IPS DF 6.9 (cell line): Measurements from ENCODE around the gene HOXB3.

Experiments used
- DNase-seq: peaks from one replicate; pipeline ENCODE4 v3.0.0-alpha.2; 2013; ENCODE audit warnings: low read depth, low spot score
- H3K27ac ChIP-seq: one replicate; pipeline ENCODE4 v1.5.1; 2013; ENCODE audit warnings: low read length, control low read depth
- H3K27me3 ChIP-seq: 2 replicates; pipeline ENCODE4 v1.6.1; 2013; ENCODE audit warnings: mild to moderate bottlenecking, low read length; ENCODE audit not compliant: control insufficient read depth, insufficient read depth
- H3K36me3 ChIP-seq: 2 replicates; pipeline ENCODE4 v1.6.1; 2013; ENCODE audit warnings: low read length; ENCODE audit not compliant: control insufficient read depth, insufficient read depth
- H3K4me1 ChIP-seq: 2 replicates; pipeline ENCODE4 v1.6.1; 2013; ENCODE audit warnings: low read length; ENCODE audit not compliant: control insufficient read depth, insufficient read depth
- H3K4me3 ChIP-seq: 2 replicates; pipeline ENCODE4 v1.5.1; 2013; ENCODE audit warnings: mild to moderate bottlenecking, low read length
- H3K9me3 ChIP-seq: 2 replicates; pipeline ENCODE4 v1.6.1; 2013; ENCODE audit warnings: low read length, inconsistent platforms; ENCODE audit not compliant: control insufficient read depth, insufficient read depth
- WGBS: extraction: QIAGEN DNeasy Blood & Tissue Kit; methylation state at CpG from one replicate; pipeline ENCODE4 v1.1.7; 2013; ENCODE audit warnings: mixed read lengths, missing lambda C conversion rate; ENCODE audit not compliant: insufficient read length, insufficient coverage; 5-methylcytosine and 5-hydroxymethylcytosine counted together

HOXB3 gene

DNA sequence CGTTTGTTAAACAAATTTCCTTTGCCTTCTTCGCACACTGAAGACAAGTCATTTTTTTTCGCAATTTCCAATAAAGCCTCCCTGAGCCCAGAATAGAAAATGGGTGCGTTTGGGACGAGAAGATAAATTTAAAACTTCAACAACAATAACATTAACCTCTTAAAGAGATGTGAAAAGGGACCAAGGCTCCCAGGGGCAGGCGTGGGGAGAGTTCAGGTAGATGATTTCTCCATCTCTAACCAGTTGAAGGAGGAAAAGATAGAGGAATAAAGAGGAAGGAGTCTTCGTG is 10.6 kb downstream of the HOXB3 start:
- H3K27ac ChIP-seq, result no peak overlapping the region
- no peaks in the 10 kb centered on the region for H3K9me3 ChIP-seq
- WGBS, result no CpG with 5 or more reads among the region's 7 CpGs
- no peaks in the 10 kb centered on the region for H3K36me3 ChIP-seq
- no peak overlapping the region for H3K4me3 ChIP-seq
- H3K27me3 ChIP-seq, result peaks cover 96% of the 10 kb centered on the region
- H3K4me1 ChIP-seq, result peaks cover 3% of the 10 kb centered on the region; the same call in 1 of the 2 replicates
- DNase-seq, result no peak

DNA sequence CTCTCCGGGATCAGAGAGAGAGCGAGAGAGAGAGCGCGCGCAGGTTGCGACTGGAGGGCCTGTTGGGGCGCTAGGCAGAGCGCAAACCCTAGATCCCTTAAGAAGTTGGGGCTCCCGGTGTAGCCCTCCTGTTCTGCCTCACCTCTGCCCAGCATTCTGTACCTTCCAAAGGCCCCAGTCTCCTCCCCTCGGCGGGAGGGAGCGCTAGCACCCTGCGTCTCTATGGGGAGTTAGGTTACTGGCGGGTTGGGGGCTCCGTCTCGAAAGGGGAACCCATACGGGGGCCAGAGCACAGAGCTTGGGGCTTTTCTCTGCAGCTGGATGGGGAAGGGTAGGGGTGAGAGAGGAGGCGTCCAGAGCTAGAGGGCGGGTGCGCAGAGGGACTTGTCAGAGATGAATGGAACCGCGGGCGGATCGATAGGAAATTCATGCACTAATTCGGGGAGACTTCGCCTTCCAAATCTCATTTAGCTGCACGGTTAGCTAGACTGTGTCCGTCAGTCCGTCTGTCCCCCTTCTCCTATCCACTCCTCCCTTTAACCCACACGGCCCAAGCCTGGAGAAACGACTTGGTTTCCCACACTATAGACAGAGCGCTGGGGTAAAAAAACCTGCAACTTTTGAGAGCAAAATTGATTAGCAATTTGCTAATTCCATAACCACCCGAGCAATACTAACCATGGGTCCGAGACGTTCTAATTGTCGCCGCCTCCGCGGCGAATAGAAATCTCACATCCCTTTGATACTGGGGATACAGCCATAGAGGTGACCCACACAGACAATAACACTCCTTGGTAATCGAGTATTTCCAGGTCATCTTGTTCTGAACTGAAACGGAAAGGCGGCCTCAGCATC is 11.2 kb downstream of the HOXB3 start:
- H3K9me3 ChIP-seq, result no peaks in the 10 kb centered on the region
- WGBS, result no CpG with 5 or more reads among the region's 43 CpGs
- peaks cover 96% of the 10 kb centered on the region for H3K27me3 ChIP-seq
- H3K4me3 ChIP-seq, result no peak overlapping the region
- no peak for DNase-seq
- H3K4me1 ChIP-seq, result peaks cover 5% of the 10 kb centered on the region; the same call in 1 of the 2 replicates
- no peak overlapping the region for H3K27ac ChIP-seq
- H3K36me3 ChIP-seq, result no peaks in the 10 kb centered on the region

DNA sequence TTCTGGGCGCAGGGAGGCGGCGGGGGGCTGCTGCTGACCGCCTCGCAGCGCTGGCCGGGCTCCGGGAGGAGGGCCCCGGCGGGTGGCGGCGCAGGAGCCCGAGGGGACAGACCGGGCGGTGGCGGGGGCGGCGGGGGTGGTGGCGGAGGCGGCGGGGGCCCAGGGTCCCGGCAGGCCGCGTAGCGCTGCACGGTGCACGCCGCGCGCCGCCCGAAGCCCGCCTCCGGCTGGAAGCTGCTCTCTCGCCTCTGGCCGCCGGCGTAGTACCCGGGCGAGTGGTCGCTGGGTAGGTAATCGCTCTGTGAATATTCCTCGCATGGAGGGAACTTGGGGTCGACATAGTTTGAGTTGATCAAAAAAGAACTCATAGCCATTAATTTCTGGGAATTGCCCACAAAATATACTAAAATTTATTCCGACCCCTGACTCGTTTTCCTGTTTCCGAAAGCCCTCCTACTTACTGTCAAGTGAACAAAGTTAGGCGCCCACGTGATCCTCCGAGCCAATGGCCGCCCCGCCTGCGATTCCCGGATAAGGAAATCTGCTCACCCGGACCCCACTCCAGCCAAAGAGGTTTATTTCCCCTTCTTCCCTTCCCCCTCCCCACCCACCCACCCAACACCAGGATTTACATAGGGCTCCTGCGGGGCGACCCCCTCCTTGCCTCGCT is 12.0 kb downstream of the HOXB3 start, which contains the start of gene HOXB4:
Gene HOXB4 (minus strand): TSS at position 405 of the 670 bp plus-strand sequence. CDS start 31 bp downstream, at position 374.
- Histone ChIP-seq H3K36me3 (no peaks in the 10 kb centered on the region), H3K27me3 (peaks cover 96% of the 10 kb centered on the region), H3K4me1 (peaks cover 5% of the 10 kb centered on the region; the same call in 1 of the 2 replicates), H3K27ac (no peak within 1 kb of the TSS), H3K4me3 (no peak within 1 kb of the TSS), H3K9me3 (no peaks in the 10 kb centered on the region)
- no peak for DNase-seq
- WGBS, result no CpG with 5 or more reads among the region's 58 CpGs

DNA sequence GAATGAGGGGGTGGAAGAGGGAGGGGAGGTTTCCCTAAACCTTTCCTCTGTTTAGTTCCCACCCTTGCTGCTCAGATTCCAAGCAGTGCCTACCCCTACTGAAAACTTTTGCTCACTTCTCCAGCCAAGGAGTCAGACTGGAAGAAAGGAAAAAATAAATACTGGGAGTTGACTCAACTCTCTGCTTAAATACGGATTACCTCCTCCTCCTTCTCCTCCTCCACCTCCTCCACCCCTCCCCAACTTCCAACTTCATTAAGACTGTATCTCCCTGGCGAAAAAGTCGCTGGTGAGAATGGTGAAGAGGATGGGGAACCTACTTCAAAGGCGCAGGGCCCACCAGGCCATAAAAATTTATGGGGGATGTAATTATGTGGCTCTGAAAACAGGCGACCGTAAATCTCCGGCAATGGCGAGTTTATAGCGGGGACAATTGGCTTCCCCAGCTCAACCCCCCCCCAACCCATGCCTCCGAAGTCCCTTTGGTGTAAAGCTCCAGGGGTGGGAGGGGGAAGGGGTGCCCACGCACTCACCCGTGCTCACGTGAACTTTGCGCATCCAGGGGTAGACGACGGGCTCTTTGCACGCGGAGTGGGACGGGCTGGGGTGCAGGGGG is 12.6 kb downstream of the HOXB3 start:
- H3K27ac ChIP-seq, result no peak overlapping the region
- peaks cover 5% of the 10 kb centered on the region; the same call in 1 of the 2 replicates for H3K4me1 ChIP-seq
- no peak overlapping the region for H3K4me3 ChIP-seq
- no peak for DNase-seq
- peaks cover 96% of the 10 kb centered on the region for H3K27me3 ChIP-seq
- no CpG with 5 or more reads among the region's 19 CpGs for WGBS
- H3K9me3 ChIP-seq, result no peaks in the 10 kb centered on the region
- no peaks in the 10 kb centered on the region for H3K36me3 ChIP-seq

DNA sequence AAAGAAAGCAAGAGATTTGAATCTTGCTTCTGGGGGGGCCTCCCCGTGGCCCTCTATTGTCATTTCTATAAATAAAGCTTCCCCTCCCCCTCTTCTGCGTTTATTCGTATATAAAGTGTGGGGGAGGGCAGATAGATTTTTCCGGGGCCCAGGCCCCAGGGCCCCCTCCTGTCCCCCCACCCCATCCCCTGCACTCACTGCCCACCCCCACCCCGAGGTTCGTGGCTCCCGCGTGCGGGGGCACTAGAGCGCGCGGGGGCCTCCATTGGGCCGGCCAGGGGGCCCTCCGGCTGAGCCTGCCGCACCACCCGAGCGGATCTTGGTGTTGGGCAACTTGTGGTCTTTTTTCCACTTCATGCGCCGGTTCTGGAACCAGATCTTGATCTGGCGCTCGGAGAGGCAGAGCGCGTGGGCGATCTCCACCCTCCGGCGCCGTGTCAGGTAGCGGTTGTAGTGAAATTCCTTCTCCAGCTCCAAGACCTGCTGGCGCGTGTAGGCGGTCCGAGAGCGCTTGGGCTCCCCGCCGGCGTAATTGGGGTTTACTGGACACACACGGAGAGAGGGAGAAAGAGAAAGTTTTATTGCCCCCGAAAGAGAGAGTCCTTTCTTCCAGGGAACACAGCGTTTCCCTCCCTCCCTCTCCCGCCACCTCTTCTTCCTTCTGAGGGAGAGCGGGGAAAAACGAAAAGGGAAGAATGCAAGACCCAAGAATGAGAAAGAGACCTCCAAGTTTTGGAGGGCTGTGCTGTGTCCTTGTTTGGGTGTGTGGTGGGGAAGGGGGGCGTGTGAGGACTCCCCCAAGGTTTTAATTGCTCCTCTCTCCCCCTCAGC is 13.3 kb downstream of the HOXB3 start:
- no CpG with 5 or more reads among the region's 43 CpGs for WGBS
- no peak for DNase-seq
- H3K27ac ChIP-seq, result no peak overlapping the region
- H3K36me3 ChIP-seq, result no peaks in the 10 kb centered on the region
- H3K9me3 ChIP-seq, result no peaks in the 10 kb centered on the region
- no peak overlapping the region for H3K4me3 ChIP-seq
- H3K27me3 ChIP-seq, result peaks cover 96% of the 10 kb centered on the region
- H3K4me1 ChIP-seq, result peaks cover 3% of the 10 kb centered on the region; the same call in 1 of the 2 replicates

DNA sequence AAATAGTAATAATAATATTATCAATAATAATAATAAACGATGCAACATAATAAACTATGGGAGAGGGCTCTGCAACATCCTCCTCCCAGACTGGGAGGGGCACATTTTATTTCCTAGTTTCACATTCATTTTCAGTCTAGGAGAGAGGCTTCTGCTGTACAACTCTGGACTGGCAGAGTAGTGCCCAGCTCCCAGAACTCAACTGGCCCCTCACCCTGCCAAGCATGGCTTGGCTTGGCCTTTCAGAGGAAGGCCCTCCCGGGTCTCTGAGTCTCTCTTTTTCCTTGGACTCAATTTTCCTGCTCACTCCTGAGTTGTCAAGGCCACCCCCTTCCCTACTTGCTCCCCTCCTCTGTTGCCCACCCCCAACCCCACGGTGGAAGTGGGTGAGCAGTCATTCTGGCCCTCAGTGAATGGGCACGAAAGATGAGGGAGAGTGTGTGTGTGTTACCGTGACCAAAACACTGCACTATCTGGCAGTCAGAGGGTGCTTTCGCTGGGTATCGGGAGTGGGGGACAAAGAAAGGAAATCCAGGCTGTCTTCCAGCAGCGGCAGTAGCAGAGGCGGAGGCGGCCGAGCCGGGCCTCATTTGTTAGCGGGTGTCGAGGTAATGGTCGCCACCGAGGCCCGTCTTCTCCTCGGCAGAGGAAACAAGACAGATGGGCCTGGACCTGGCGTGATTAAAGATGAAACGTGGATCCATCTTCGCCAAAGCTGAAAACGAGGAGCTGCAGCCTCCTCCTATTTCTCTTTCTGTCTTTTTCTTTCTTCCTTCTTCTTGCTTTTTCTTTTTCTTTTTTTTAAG is 14.2 kb downstream of the HOXB3 start:
- WGBS, result no CpG with 5 or more reads among the region's 22 CpGs
- Histone ChIP-seq H3K27me3 (peaks cover 96% of the 10 kb centered on the region), H3K4me1 (peaks cover 3% of the 10 kb centered on the region; the same call in 1 of the 2 replicates), H3K4me3 (no peak overlapping the region), H3K36me3 (no peaks in the 10 kb centered on the region), H3K9me3 (no peaks in the 10 kb centered on the region), H3K27ac (no peak overlapping the region)
- DNase-seq, result no peak

DNA sequence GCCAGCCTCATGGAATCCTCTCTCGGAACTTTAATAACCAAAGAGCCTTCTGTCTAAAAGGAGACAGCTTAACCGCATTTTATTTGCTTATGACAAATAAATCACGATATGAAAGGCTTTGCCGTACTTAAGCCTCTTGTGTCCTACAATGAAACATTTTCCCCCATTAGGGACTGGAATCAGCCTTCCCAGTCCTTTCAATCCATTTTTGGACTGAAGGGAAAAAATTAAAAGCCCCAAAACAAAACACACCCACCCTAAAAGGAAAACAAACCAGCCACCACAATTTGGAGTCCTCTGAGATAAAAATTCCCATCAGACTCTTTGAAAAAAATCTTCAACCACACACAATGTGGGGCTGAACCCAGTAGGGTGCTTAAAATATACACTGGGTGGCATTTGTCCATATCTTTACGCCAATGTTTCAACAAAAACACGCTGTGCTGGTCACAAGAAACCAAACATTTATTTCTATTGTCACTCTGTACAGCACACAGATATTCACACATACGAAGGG is 14.9 kb downstream of the HOXB3 start:
- WGBS, result no CpG with 5 or more reads among the region's 7 CpGs
- H3K4me1 ChIP-seq, result peaks cover 3% of the 10 kb centered on the region; the same call in 1 of the 2 replicates
- peaks cover 96% of the 10 kb centered on the region for H3K27me3 ChIP-seq
- H3K27ac ChIP-seq, result no peak overlapping the region
- H3K36me3 ChIP-seq, result no peaks in the 10 kb centered on the region
- no peak for DNase-seq
- no peak overlapping the region for H3K4me3 ChIP-seq
- no peaks in the 10 kb centered on the region for H3K9me3 ChIP-seq

DNA sequence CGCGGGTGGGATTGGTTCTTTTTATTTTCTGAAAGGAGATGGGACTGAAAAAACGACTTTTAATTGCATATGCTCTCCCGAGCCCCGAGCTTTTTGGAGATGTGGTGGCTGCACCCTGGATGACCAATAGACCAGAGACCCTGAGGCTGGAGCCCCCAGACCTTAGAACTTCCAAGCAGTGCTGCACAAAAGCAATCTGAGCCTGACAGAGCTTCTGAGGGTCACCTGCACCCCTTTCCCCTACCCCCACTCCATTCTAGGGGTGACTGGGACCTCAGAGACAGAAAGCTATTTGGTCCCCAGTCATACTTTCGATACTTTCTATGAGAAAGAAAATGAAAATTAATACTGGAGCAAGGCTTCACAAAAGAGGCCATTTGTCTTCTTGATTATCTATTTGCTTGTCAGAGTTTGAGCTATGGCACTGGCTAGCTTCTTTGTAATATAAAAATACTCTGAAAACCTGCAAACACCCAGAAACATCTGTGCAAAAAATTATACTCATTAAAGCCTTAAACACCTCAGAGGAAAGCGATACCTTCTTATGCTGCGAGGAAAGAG is 15.5 kb downstream of the HOXB3 start:
- peaks cover 96% of the 10 kb centered on the region for H3K27me3 ChIP-seq
- no peaks in the 10 kb centered on the region for H3K36me3 ChIP-seq
- WGBS, result no CpG with 5 or more reads among the region's 8 CpGs
- no peak for DNase-seq
- H3K4me3 ChIP-seq, result no peak overlapping the region
- H3K4me1 ChIP-seq, result peaks cover 3% of the 10 kb centered on the region; the same call in 1 of the 2 replicates
- no peaks in the 10 kb centered on the region for H3K9me3 ChIP-seq
- H3K27ac ChIP-seq, result no peak overlapping the region

DNA sequence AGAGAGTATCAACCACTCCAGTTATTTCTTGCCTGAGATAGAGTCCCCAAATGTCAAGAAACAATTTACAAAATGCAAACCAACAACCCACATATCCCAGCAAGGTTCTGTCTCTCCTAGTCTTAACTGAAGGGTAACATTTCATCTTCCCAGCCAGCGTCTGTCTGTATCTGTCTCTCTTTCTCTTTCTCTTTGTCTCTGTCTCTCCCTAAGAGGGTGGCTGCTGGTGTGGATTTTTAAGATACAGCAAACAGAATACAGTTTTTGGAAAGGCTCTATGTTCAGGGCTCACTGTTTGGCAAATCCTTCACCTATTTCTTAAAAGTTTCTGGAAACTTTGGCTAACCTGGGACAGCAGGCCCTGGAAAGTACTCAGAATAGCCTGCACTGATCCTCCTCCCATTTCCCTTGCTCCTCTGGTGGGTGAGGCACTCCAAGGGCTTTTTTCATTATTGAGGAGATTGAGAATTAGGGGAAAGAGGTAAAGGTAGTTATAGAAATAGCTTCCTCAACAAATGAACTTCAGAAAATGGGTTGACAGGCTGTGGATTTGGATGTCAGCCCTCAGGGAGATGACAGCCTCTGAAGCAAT is 18.1 kb downstream of the HOXB3 start:
- DNase-seq, result no peak
- H3K27ac ChIP-seq, result no peak overlapping the region
- peaks cover 98% of the 10 kb centered on the region for H3K27me3 ChIP-seq
- H3K4me1 ChIP-seq, result peaks cover 4% of the 10 kb centered on the region; the same call in 1 of the 2 replicates
- H3K36me3 ChIP-seq, result no peaks in the 10 kb centered on the region
- no CpG with 5 or more reads among the region's 1 CpG for WGBS
- no peaks in the 10 kb centered on the region; the same call in 1 of the 2 replicates for H3K9me3 ChIP-seq
- no peak overlapping the region for H3K4me3 ChIP-seq
